Right ventricle myocardium inferior (tissue), 1 donor: ENCODE measurements around the gene CFAP20DC. TPM values are rescaled to one million over a fixed set of nuclear protein-coding genes. Genes with fewer than 3 reads are reported as not detected.
"Not testable (repeated sequence)": the region's sequence is repeated elsewhere in the genome, so short reads cannot be mapped to it uniquely, and the experiment has no call there.

Experiments
- ATAC-seq: fragments of 200-7000 bp; cut with Tn5 transposase; one replicate; pipeline ENCODE4 v1.9.1; 2020; ENCODE audit warnings: mild to moderate bottlenecking, moderate library complexity
- DNase-seq: peaks from one replicate; pipeline ENCODE4 v3.0.0; 2021; ENCODE audit errors: missing footprints
- intact Hi-C: fragments of 100-400 bp; cut with DNase I; formaldehyde crosslinking; loops from one replicate; pipeline ENCODE4 v1.11.0; 2022
- total RNA-seq: library from RNA; stranded (reverse); fragmentation: NEBNext Ultra II Directional; extraction: Animal tissue kit (Norgen Biotek cat#: 25700); gene quantifications from one replicate; pipeline ENCODE4 v1.2.1, GENCODE V29; 2021
- donor health status: DM: no; HTN: yes; CAD: no; lungs with severe emphysema.

CFAP20DC gene
- total RNA-seq, 1 donor from 2014 or later, result 0.22 TPM

- intact Hi-C loops, result no loop called here
- DNase-seq, result no peak
Observed at GRCh38 chr3:58725326-58725853, 324.4 kb downstream of the CFAP20DC start.

GRCh38 chr3:58724336-58724735, 325.5 kb downstream of the CFAP20DC start:
- ATAC-seq (no peak), DNase-seq (no peak)
- intact Hi-C loops, result no loop called here

More at GRCh38 chr3:58725326-58725853, 324.4 kb downstream of the CFAP20DC start:
- ATAC-seq, result no peak

GRCh38 chr3:58723173-58723572, 326.7 kb downstream of the CFAP20DC start:
- ATAC-seq, result no peak
- intact Hi-C loops, result no loop called here
- DNase-seq, result no peak

- DNase-seq (no peak), ATAC-seq (no peak)
- intact Hi-C loops, result no loop called here
Observed at GRCh38 chr3:58722561-58722960, 327.3 kb downstream of the CFAP20DC start.

- no peak for ATAC-seq
- no peak for DNase-seq
- intact Hi-C loops, result no loop called here
Observed at GRCh38 chr3:58720526-58720925, 329.3 kb downstream of the CFAP20DC start.

- DNase-seq, result no peak
- no peak for ATAC-seq
- intact Hi-C loops, result no loop called here
Observed at GRCh38 chr3:58719684-58720083, 330.1 kb downstream of the CFAP20DC start.

- intact Hi-C loops, result no loop called here
- DNase-seq (no peak), ATAC-seq (no peak)
Observed at GRCh38 chr3:58713715-58714401, 336.0 kb downstream of the CFAP20DC start.

- no peak for ATAC-seq
- intact Hi-C loops, result no loop called here
- no peak for DNase-seq
Observed at GRCh38 chr3:58711871-58712270, 338.0 kb downstream of the CFAP20DC start.

GRCh38 chr3:58708983-58709382, 340.8 kb downstream of the CFAP20DC start:
- DNase-seq, ATAC-seq, intact Hi-C loops: not testable (repeated sequence)

- DNase-seq, result no peak
- no peak for ATAC-seq
- intact Hi-C loops, result no loop called here
Observed at GRCh38 chr3:58708116-58708791, 341.6 kb downstream of the CFAP20DC start.

- intact Hi-C loops, result no loop called here
- no peak for ATAC-seq
Observed at GRCh38 chr3:58707390-58707930, 342.4 kb downstream of the CFAP20DC start.

GRCh38 chr3:58706395-58707167, 343.2 kb downstream of the CFAP20DC start:
- no peak for ATAC-seq
- intact Hi-C loops, result no loop called here

More at GRCh38 chr3:58707390-58707930, 342.4 kb downstream of the CFAP20DC start:
- no peak for DNase-seq

GRCh38 chr3:58704745-58705144, 345.1 kb downstream of the CFAP20DC start:
- intact Hi-C loops, result no loop called here
- no peak for ATAC-seq
- no peak for DNase-seq

More at GRCh38 chr3:58706395-58707167, 343.2 kb downstream of the CFAP20DC start:
- DNase-seq, result no peak

GRCh38 chr3:58704304-58704703, 345.5 kb downstream of the CFAP20DC start:
- intact Hi-C loops, DNase-seq, ATAC-seq: not testable (repeated sequence)

- intact Hi-C loops, result no loop called here
- ATAC-seq (no peak), DNase-seq (no peak)
Observed at GRCh38 chr3:58698246-58698645, 351.6 kb downstream of the CFAP20DC start.

GRCh38 chr3:58697561-58697960, 352.3 kb downstream of the CFAP20DC start:
- no peak for ATAC-seq
- DNase-seq, result no peak
- intact Hi-C loops, result no loop called here

- intact Hi-C loops, DNase-seq, ATAC-seq: not testable (repeated sequence)
Observed at GRCh38 chr3:58696813-58697212, 353.0 kb downstream of the CFAP20DC start.

- intact Hi-C loops, result no loop called here
- DNase-seq, result no peak
- ATAC-seq, result no peak
Observed at GRCh38 chr3:58696093-58696492, 353.7 kb downstream of the CFAP20DC start.

- intact Hi-C loops, DNase-seq, ATAC-seq: not testable (repeated sequence)
Observed at GRCh38 chr3:58695284-58695683, 354.5 kb downstream of the CFAP20DC start.
